H9 (cell line): ENCODE results near the gene EFS. TPM values are rescaled to one million over a fixed set of nuclear protein-coding genes. Genes with fewer than 3 reads are reported as not detected.

Experiments
- DNase-seq: peaks from one replicate; pipeline ENCODE4 v3.0.0-alpha.2; 2017
- H2AFZ ChIP-seq: one replicate; pipeline ENCODE4 v1.6.1; 2013; ENCODE audit warnings: mild to moderate bottlenecking, low read length, control low read depth, moderate library complexity
- H2AK5ac ChIP-seq: 2 replicates; pipeline ENCODE4 v1.6.1; 2013; ENCODE audit warnings: low read length, control low read depth, mixed read lengths; ENCODE audit not compliant: insufficient read length
- H2BK120ac ChIP-seq: one replicate; pipeline ENCODE4 v1.6.1; 2013; ENCODE audit warnings: low read depth, mild to moderate bottlenecking, low read length, control low read depth, inconsistent platforms; ENCODE audit not compliant: poor library complexity, severe bottlenecking
- H2BK12ac ChIP-seq: 2 replicates; pipeline ENCODE4 v1.6.1; 2013; ENCODE audit warnings: low read length, control low read depth, mixed read lengths, low read depth; ENCODE audit not compliant: insufficient read length
- H2BK15ac ChIP-seq: 2 replicates; pipeline ENCODE4 v1.6.1; 2013; ENCODE audit warnings: low read depth, low read length, control low read depth
- H2BK20ac ChIP-seq: one replicate; pipeline ENCODE4 v1.6.1; 2013; ENCODE audit warnings: low read depth, mild to moderate bottlenecking, low read length, control low read depth, inconsistent platforms; ENCODE audit not compliant: poor library complexity, severe bottlenecking
- H2BK5ac ChIP-seq: 2 replicates; pipeline ENCODE4 v1.6.1; 2013; ENCODE audit warnings: low read length, control low read depth, mixed read lengths; ENCODE audit not compliant: insufficient read length
- H3K14ac ChIP-seq: 2 replicates; pipeline ENCODE4 v1.6.1; 2013; ENCODE audit warnings: low read length, control low read depth; ENCODE audit not compliant: insufficient read depth
- H3K18ac ChIP-seq: 2 replicates; pipeline ENCODE4 v1.6.1; 2013; ENCODE audit warnings: low read depth, mild to moderate bottlenecking, mixed read lengths, low read length, control low read depth; ENCODE audit not compliant: insufficient read length
- H3K23ac ChIP-seq: 2 replicates; pipeline ENCODE4 v1.6.1; 2013; ENCODE audit warnings: low read length, control low read depth, mixed read lengths, low read depth; ENCODE audit not compliant: insufficient read length
- H3K23me2 ChIP-seq: 2 replicates; pipeline ENCODE4 v1.6.1; 2013; ENCODE audit warnings: low read depth, mild to moderate bottlenecking, mixed read lengths, low read length, control low read depth; ENCODE audit not compliant: insufficient read length, poor library complexity, severe bottlenecking
- H3K27ac ChIP-seq: 2 replicates; pipeline ENCODE4 v1.5.1; 2013; ENCODE audit warnings: low read length, control low read depth, mixed read lengths, low read depth; ENCODE audit not compliant: insufficient read length
- H3K27me3 ChIP-seq: 2 replicates; pipeline ENCODE4 v1.6.1; 2013; ENCODE audit warnings: low read length, control low read depth, inconsistent platforms; ENCODE audit not compliant: insufficient read depth
- H3K4ac ChIP-seq: 2 replicates; pipeline ENCODE4 v1.6.1; 2013; ENCODE audit warnings: low read depth, mild to moderate bottlenecking, control low read depth, inconsistent platforms, low read length, moderate library complexity
- H3K4me1 ChIP-seq: 2 replicates; pipeline ENCODE4 v1.6.1; 2013; ENCODE audit warnings: low read length, control low read depth, inconsistent platforms; ENCODE audit not compliant: insufficient read depth
- H3K4me2 ChIP-seq: 2 replicates; pipeline ENCODE4 v1.6.1; 2013; ENCODE audit warnings: low read length, control low read depth, mixed read lengths; ENCODE audit not compliant: insufficient read length, insufficient read depth
- H3K56ac ChIP-seq: 2 replicates; pipeline ENCODE4 v1.6.1; 2013; ENCODE audit warnings: low read depth, mild to moderate bottlenecking, mixed read lengths, low read length, control low read depth; ENCODE audit not compliant: insufficient read length
- H3K79me1 ChIP-seq: 2 replicates; pipeline ENCODE4 v1.6.1; 2013; ENCODE audit warnings: low read depth, mild to moderate bottlenecking, moderate library complexity, low read length, control low read depth, inconsistent platforms; ENCODE audit not compliant: insufficient read depth, poor library complexity, severe bottlenecking
- H3K79me2 ChIP-seq: 2 replicates; pipeline ENCODE4 v1.6.1; 2013; ENCODE audit warnings: low read length, control low read depth, inconsistent platforms; ENCODE audit not compliant: insufficient read depth
- H3K9ac ChIP-seq: 2 replicates; pipeline ENCODE4 v1.6.1; 2013; ENCODE audit warnings: low read length, control low read depth, mixed read lengths; ENCODE audit not compliant: insufficient read length; ENCODE audit errors: extremely low read depth
- H3K9me3 ChIP-seq: one replicate; pipeline ENCODE4 v1.6.1; 2013; ENCODE audit warnings: low read depth, low read length, inconsistent platforms; ENCODE audit not compliant: control insufficient read depth
- H3T11ph ChIP-seq: one replicate; pipeline ENCODE4 v1.6.1; 2013; ENCODE audit warnings: mild to moderate bottlenecking, low read length, control low read depth, inconsistent platforms
- H4K20me1 ChIP-seq: one replicate; pipeline ENCODE4 v1.6.1; 2013; ENCODE audit not compliant: control insufficient read depth, insufficient read length, insufficient read depth
- H4K5ac ChIP-seq: 2 replicates; pipeline ENCODE4 v1.6.1; 2013; ENCODE audit warnings: low read depth, mild to moderate bottlenecking, mixed read lengths, low read length, control low read depth; ENCODE audit not compliant: insufficient read length
- H4K8ac ChIP-seq: replicated peaks from 2 replicates; pipeline ENCODE4 v1.6.1; 2013; ENCODE audit warnings: low read length, control low read depth, mixed read lengths, low read depth; ENCODE audit not compliant: insufficient read length
- H4K91ac ChIP-seq: 2 replicates; pipeline ENCODE4 v1.6.1; 2013; ENCODE audit warnings: low read depth, mild to moderate bottlenecking, moderate library complexity, mixed read lengths, low read length, control low read depth; ENCODE audit not compliant: insufficient read length
- H3K27ac Mint-ChIP-seq, 3 experiments: 2 replicates in 2 of 3; 3 replicates in 1 of 3; pipeline ENCODE4 v1.8.0; 2020 to 2021; ENCODE audit warnings: mixed read lengths in 3 of 3, mild to moderate bottlenecking in 1 of 3, moderate library complexity in 1 of 3
- H3K27me3 Mint-ChIP-seq: 2 replicates; pipeline ENCODE4 v1.8.0; 2021; ENCODE audit warnings: low read depth, mild to moderate bottlenecking, moderate library complexity, mixed read lengths
- H3K36me3 Mint-ChIP-seq, 3 experiments: 2 replicates in 2 of 3; 3 replicates in 1 of 3; pipeline ENCODE4 v1.8.0; 2020 to 2021; ENCODE audit warnings: low read depth in 3 of 3, mixed read lengths in 3 of 3; ENCODE audit not compliant: insufficient read depth in 1 of 3
- H3K4me1 Mint-ChIP-seq, 2 experiments: 2 replicates each; pipeline ENCODE4 v1.8.0; 2020; ENCODE audit warnings: mixed read lengths in 2 of 2
- H3K4me3 Mint-ChIP-seq, 2 experiments: 2 replicates in 1 of 2; 3 replicates in 1 of 2; pipeline ENCODE4 v1.8.0; 2020 to 2021; ENCODE audit warnings: mild to moderate bottlenecking in 2 of 2, mixed read lengths in 2 of 2, moderate library complexity in 1 of 2
- H3K9me3 Mint-ChIP-seq, 2 experiments: 2 replicates in 1 of 2; 3 replicates in 1 of 2; pipeline ENCODE4 v1.8.0; 2020; ENCODE audit warnings: mild to moderate bottlenecking in 2 of 2, mixed read lengths in 2 of 2, moderate library complexity in 1 of 2
- total RNA-seq: library from RNA; stranded (reverse); gene quantifications from 2 replicates; pipeline ENCODE4 v1.2.1, GENCODE V29; 2021
- TF ChIP-seq, protein P1 (sequence below): fragments of 200-600 bp; sonication (generic); conservative IDR thresholded peaks from 3 replicates; pipeline ENCODE4 v1.8.0; 2021; ENCODE audit warnings: antibody characterized with exemption, mild to moderate bottlenecking

Gene EFS
- total RNA-seq, 1 experiment from 2014 or later = 32.1 TPM

DNA sequence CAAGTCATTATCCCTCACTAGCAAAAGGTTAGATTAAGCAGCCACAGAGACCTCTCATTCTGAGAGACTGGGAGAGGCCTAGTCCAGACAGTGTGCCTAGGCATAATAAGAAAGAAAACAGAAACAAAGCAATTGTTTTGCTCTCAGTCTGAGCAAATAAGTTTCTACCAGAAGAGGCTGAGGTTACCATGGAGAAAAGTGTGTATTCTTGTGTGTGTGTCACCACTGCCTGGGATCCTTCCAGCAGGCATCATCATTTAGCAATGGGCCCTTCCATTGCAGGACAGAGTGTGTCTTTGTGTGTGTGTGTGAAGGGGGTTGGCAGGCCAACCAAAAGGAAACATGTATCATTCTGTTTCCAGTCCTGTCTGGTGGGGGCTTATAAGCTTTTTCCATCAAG lies 3.7 kb downstream of the EFS start:
- H2BK20ac ChIP-seq = no peak overlapping the region
- H2BK120ac ChIP-seq = no peak overlapping the region
- peaks cover 19% of the 10 kb centered on the region for H3K23me2 ChIP-seq
- no peak overlapping the region for H4K5ac ChIP-seq
- H3K23ac ChIP-seq = no peak overlapping the region
- no peaks in the 10 kb centered on the region for H3K79me2 ChIP-seq
- peaks cover 21 to 54% (median 39%) of the 10 kb centered on the region in 3 experiments for H3K36me3 Mint-ChIP-seq
- peaks cover 4% of the 10 kb centered on the region; the same call in 1 of the 2 replicates for H3K4me1 ChIP-seq
- H3K4ac ChIP-seq = no peak overlapping the region
- no peak overlapping the region for H3K9ac ChIP-seq
- H2BK5ac ChIP-seq = no peak overlapping the region
- H3K18ac ChIP-seq = no peak overlapping the region
- H3K56ac ChIP-seq = no peak overlapping the region
- peaks cover 5% of the 10 kb centered on the region for H3K27me3 Mint-ChIP-seq
- no peaks in the 10 kb centered on the region for H3K27me3 ChIP-seq
- TF ChIP-seq, protein P1, sequence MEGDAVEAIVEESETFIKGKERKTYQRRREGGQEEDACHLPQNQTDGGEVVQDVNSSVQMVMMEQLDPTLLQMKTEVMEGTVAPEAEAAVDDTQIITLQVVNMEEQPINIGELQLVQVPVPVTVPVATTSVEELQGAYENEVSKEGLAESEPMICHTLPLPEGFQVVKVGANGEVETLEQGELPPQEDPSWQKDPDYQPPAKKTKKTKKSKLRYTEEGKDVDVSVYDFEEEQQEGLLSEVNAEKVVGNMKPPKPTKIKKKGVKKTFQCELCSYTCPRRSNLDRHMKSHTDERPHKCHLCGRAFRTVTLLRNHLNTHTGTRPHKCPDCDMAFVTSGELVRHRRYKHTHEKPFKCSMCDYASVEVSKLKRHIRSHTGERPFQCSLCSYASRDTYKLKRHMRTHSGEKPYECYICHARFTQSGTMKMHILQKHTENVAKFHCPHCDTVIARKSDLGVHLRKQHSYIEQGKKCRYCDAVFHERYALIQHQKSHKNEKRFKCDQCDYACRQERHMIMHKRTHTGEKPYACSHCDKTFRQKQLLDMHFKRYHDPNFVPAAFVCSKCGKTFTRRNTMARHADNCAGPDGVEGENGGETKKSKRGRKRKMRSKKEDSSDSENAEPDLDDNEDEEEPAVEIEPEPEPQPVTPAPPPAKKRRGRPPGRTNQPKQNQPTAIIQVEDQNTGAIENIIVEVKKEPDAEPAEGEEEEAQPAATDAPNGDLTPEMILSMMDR = no peak
- peaks cover 23 to 28% of the 10 kb centered on the region in 2 experiments for H3K4me1 Mint-ChIP-seq
- H3K4me2 ChIP-seq = no peak overlapping the region
- no peak overlapping the region for H2AFZ ChIP-seq
- H2AK5ac ChIP-seq = no peak overlapping the region
- H3K9me3 ChIP-seq = no peaks in the 10 kb centered on the region
- no peak overlapping the region for H3T11ph ChIP-seq
- no peak overlapping the region for H3K14ac ChIP-seq
- no peak overlapping the region; a peak in 1 of 7 replicates for H3K27ac Mint-ChIP-seq
- no peaks in the 10 kb centered on the region for H4K20me1 ChIP-seq
- no peak overlapping the region for H3K4me3 Mint-ChIP-seq
- no peaks in the 10 kb centered on the region for H3K79me1 ChIP-seq
- H2BK12ac ChIP-seq = no peak overlapping the region
- H4K91ac ChIP-seq = no peak overlapping the region
- no peak for DNase-seq
- H2BK15ac ChIP-seq = no peak overlapping the region
- no peaks in the 10 kb centered on the region; a peak in 1 of 5 replicates for H3K9me3 Mint-ChIP-seq
- no peak overlapping the region for H3K27ac ChIP-seq
- no peak overlapping the region for H4K8ac ChIP-seq
